ENCODE measurements around the gene STAT2. TPM values are rescaled to one million over a fixed set of nuclear protein-coding genes. Genes with fewer than 3 reads are reported as not detected.

STAT2 gene
- total RNA-seq, 1 experiment from 2014 or later = 76.6 TPM

DNA sequence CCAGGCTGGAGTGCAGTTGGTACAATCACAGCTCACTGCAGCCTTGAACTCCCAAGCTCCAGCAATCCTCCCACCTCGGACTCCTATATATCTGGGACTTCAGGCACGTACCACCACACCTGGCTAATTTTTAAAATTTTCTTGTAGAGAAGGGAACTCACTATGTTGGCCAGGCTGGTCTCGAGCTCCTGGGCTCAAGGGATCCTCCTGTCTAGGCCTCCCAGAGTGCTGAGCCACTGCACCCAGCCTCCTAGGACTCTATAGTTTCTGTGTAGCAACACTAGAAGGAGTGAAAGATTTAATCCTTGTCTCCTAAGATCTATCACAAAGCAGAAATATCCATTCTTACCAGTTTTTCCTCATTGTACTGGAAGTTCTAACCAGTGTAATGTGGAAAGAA lies 7.0 kb upstream of the STAT2 start:
- TF ChIP-seq, protein P1, sequence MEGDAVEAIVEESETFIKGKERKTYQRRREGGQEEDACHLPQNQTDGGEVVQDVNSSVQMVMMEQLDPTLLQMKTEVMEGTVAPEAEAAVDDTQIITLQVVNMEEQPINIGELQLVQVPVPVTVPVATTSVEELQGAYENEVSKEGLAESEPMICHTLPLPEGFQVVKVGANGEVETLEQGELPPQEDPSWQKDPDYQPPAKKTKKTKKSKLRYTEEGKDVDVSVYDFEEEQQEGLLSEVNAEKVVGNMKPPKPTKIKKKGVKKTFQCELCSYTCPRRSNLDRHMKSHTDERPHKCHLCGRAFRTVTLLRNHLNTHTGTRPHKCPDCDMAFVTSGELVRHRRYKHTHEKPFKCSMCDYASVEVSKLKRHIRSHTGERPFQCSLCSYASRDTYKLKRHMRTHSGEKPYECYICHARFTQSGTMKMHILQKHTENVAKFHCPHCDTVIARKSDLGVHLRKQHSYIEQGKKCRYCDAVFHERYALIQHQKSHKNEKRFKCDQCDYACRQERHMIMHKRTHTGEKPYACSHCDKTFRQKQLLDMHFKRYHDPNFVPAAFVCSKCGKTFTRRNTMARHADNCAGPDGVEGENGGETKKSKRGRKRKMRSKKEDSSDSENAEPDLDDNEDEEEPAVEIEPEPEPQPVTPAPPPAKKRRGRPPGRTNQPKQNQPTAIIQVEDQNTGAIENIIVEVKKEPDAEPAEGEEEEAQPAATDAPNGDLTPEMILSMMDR (conservative IDR thresholded peaks at IDR 0.05) = no peak
- no peak for TF ChIP-seq EZH2 (IDR thresholded peaks at IDR 0.05; ENCODE audit: low read depth)
- ChIA-PET CTCF (no interaction called here), POLR2A (ENCODE audit: unreplicated experiment) (no interaction called here)
- Histone ChIP-seq H3K9me3 (ENCODE audit: insufficient read depth, low read depth) (no peaks in the 10 kb centered on the region), H4K20me1 (ENCODE audit: insufficient read depth) (no peaks in the 10 kb centered on the region), H3K36me3 (ENCODE audit: low read depth) (no peaks in the 10 kb centered on the region), H3K4me3 (no peak overlapping the region), H3K4me2 (no peak overlapping the region), H3F3A (ENCODE audit: insufficient read depth, low read depth) (0 out of 2 replicates have a peak, but pooled peaks cover 4% of the 10 kb centered on the region), H3K79me2 (ENCODE audit: low read depth) (no peaks in the 10 kb centered on the region), H3K27me3 (ENCODE audit: insufficient read depth, low read depth) (no peaks in the 10 kb centered on the region), H3K27ac (no peak overlapping the region), H3K4me1 (replicated peaks; ENCODE audit: insufficient read depth) (no peaks in the 10 kb centered on the region), H2AFZ (no peak overlapping the region), H3K9me2 (ENCODE audit: insufficient read depth) (no peaks in the 10 kb centered on the region)
- intact Hi-C loops (cut with micrococcal nuclease; ENCODE audit: unreplicated experiment) = no loop called here
- no TSS peak for BruUV-seq (replicated peaks)
- DNase-seq = no peak

DNA sequence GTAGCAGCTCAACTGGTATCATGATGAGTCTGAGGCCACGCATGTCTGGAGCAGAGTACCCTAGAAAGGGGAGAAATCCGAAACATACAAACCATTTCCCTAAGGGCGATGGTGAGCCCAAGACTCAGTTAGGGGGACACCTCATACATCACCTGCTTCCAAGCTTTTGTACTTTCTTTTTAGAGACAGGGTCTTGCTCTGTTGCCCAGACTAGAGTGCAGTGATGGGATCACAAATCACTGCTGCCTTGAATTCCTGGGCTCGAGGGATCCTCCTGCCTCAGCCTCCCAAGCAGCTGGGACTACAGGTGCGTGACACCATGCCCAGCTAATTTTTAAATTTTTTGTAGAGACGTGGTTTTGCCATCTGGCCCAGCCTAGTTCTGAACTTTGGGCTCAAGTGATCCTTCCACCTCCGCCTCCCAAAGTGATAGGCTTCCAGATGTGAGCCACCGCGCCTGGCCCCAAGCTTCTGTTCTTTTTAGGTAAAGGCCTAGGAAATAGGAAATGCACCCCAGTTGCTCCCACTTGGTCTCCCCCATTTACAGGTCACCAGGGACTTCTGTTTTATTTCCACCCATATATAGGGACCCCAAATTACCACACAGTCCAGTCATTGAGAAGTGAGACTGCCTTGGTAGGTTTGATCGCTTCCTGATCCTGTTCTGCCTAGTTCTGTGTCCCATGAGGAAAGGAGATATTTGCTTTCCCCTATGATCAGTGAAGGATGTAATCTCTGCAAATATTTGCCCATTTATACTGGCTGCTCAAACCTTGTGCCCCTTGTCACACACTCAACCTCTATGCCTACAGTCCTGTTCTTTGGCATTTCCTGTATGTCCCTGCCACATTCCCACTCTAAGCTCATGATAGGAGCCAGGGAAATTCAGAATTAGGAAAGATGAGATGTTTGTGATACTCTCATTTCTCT lies 2.5 kb upstream of the STAT2 start, which contains the start of gene APOF:
Gene APOF (minus strand): TSS at position 728 of the 930 bp plus-strand sequence. CDS start 112 bp downstream, at position 616.
- Histone ChIP-seq H3K36me3 (ENCODE audit: low read depth) (no peaks in the 10 kb centered on the region), H2AFZ (no peak within 1 kb of the TSS), H3K4me1 (replicated peaks; ENCODE audit: insufficient read depth) (peaks cover 17% of the 10 kb centered on the region), H3K9me2 (ENCODE audit: insufficient read depth) (no peaks in the 10 kb centered on the region), H3K79me2 (ENCODE audit: low read depth) (peaks cover 16% of the 10 kb centered on the region), H3K4me3 (no peak within 1 kb of the TSS), H3K4me2 (no peak within 1 kb of the TSS), H3K9me3 (ENCODE audit: insufficient read depth, low read depth) (no peaks in the 10 kb centered on the region), H3K27me3 (ENCODE audit: insufficient read depth, low read depth) (no peaks in the 10 kb centered on the region), H3K27ac (no peak within 1 kb of the TSS), H3F3A (ENCODE audit: insufficient read depth, low read depth) (peaks cover 4% of the 10 kb centered on the region; the same call in 1 of the 2 replicates), H4K20me1 (ENCODE audit: insufficient read depth) (no peaks in the 10 kb centered on the region)
- no TSS peak for BruUV-seq (replicated peaks)
- ChIA-PET CTCF (interaction anchor here (0.6 kb wide), 1 partner anchor 533 kb away, joined by 6 read pairs; the partner anchor contains the start of gene DNAJC14), POLR2A (ENCODE audit: unreplicated experiment) (no interaction called here)
- intact Hi-C loops (cut with micrococcal nuclease; ENCODE audit: unreplicated experiment) = no loop called here
- no peak for DNase-seq
- TF ChIP-seq, protein P1 (conservative IDR thresholded peaks at IDR 0.05) = no peak
- no peak for TF ChIP-seq EZH2 (IDR thresholded peaks at IDR 0.05; ENCODE audit: low read depth)

DNA sequence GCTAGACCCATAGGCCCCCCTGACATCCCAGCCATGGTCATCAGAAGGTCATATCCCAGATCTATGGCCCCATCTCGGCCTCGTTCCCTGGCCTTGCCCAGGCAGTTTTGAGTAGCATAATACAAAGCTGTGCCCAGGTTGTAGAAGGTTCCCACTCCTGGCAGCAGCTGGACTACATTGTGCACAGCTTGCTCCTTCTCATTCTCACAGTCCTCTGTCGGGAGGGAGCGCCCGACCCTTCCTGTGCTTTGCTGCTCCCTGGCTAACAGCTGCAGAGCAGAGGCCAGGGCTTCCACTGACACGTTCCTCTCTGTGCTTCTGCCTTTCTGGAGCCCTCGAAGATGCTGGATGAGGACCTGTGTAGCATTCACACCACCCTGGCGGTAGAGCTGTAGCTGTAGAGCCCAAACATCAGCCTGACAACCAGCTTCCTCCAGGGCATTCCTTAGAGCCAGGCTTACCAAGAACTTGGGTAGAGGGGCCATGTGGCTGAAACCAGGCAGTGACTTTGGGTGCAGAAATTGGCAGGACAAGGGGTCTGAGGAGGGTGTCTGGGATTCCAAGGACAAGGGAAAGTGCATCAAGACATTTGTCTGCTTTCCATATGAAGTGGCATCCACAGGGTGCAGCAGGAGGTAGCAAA lies 1.7 kb upstream of the STAT2 start:
- no peaks in the 10 kb centered on the region for H3K9me3 ChIP-seq (ENCODE audit: insufficient read depth, low read depth)
- H3K27ac ChIP-seq = no peak overlapping the region
- H3K36me3 ChIP-seq (ENCODE audit: low read depth) = no peaks in the 10 kb centered on the region
- no TSS peak for BruUV-seq (replicated peaks)
- H3K9me2 ChIP-seq (ENCODE audit: insufficient read depth) = no peaks in the 10 kb centered on the region
- no peaks in the 10 kb centered on the region for H4K20me1 ChIP-seq (ENCODE audit: insufficient read depth)
- H3K27me3 ChIP-seq (ENCODE audit: insufficient read depth, low read depth) = no peaks in the 10 kb centered on the region
- H3K79me2 ChIP-seq (ENCODE audit: low read depth) = peaks cover 16% of the 10 kb centered on the region
- intact Hi-C loops (cut with micrococcal nuclease; ENCODE audit: unreplicated experiment) = no loop called here
- TF ChIP-seq EZH2 (IDR thresholded peaks at IDR 0.05; ENCODE audit: low read depth) = no peak
- TF ChIP-seq, protein P1 (conservative IDR thresholded peaks at IDR 0.05) = no peak
- H3K4me1 ChIP-seq (replicated peaks; ENCODE audit: insufficient read depth) = peaks cover 17% of the 10 kb centered on the region
- peak overlapping the region; percentile 83; the same call in 1 of the 2 replicates for H3K4me2 ChIP-seq
- CTCF ChIA-PET = interaction anchor here (0.6 kb wide), 2 partner anchors 8 to 77 kb away, joined by 3 to 7 read pairs; no protein-coding TSS in a partner anchor
- H2AFZ ChIP-seq = no peak overlapping the region; the same call in 1 of the 2 replicates
- no peak overlapping the region; the same call in 1 of the 2 replicates for H3K4me3 ChIP-seq
- POLR2A ChIA-PET (ENCODE audit: unreplicated experiment) = no interaction called here
- peaks cover 4% of the 10 kb centered on the region; the same call in 1 of the 2 replicates for H3F3A ChIP-seq (ENCODE audit: insufficient read depth, low read depth)
- DNase-seq = no peak

All from PC-9 (cell line).